A549 (cell line): ENCODE results near the gene TRIO. TPM values are rescaled to one million over a fixed set of nuclear protein-coding genes. Genes with fewer than 3 reads are reported as not detected.

ENCODE experiments used
- ATAC-seq, 2 experiments: fragments of 200-7000 bp in 1 of 2; fragments of >200 bp in 1 of 2; cut with Nextera tagmentation in 1 of 2; cut with Tn5 transposase in 1 of 2; 3 replicates each; pipeline versions ENCODE4 v1.8.0 to v1.9.1; 2018 to 2020; ENCODE audit warnings: mild to moderate bottlenecking in 1 of 2, moderate library complexity in 1 of 2
- CTCF ChIA-PET: fragments of 300-600 bp; sonication (Branson Sonifier 250); formaldehyde crosslinking; extraction: SDS; loops from one replicate; lab custom pipeline; 2021; ENCODE audit warnings: antibody characterized with exemption, inconsistent platforms; lab: Yijun Ruan, JAX
- POLR2A ChIA-PET: fragments of 350-600 bp; formaldehyde crosslinking; extraction: SDS; loops from one replicate; lab custom pipeline; 2021; ENCODE audit warnings: antibody characterized with exemption, inconsistent platforms; lab: Yijun Ruan, JAX
- DNase-seq, 2 experiments: peaks; one replicate each; pipeline versions ENCODE4 v3.0.0 to v3.0.0-alpha.2; 2011 to 2016; ENCODE audit warnings: low read depth in 1 of 2, low spot score in 1 of 2
- FAIRE-seq: peaks from 2 replicates; lab custom pipeline; 2011; peaks lifted over from hg19 to GRCh38; lab: Jason Lieb, UNC
- H3K27ac ChIP-seq, 2 experiments: fragments of >200 bp; sonication (Bioruptor Twin); formaldehyde crosslinking; 3 replicates each; pipeline ENCODE4 v1.5.1; 2016 to 2017
- H3K4me1 ChIP-seq: fragments of >200 bp; sonication (Bioruptor Twin); formaldehyde crosslinking; 3 replicates; pipeline ENCODE4 v1.6.1; 2016
- H3K4me2 ChIP-seq: fragments of >200 bp; sonication (Bioruptor Twin); formaldehyde crosslinking; 3 replicates; pipeline ENCODE4 v1.6.1; 2016
- H3K4me3 ChIP-seq: fragments of >200 bp; sonication (Bioruptor Twin); formaldehyde crosslinking; 3 replicates; pipeline ENCODE4 v1.5.1; 2016
- H3K9me3 ChIP-seq: fragments of >200 bp; sonication (Bioruptor Twin); formaldehyde crosslinking; 3 replicates; pipeline ENCODE4 v1.6.1; 2016
- CEBPB ChIP-seq, 2 experiments: fragments of >200 bp in 1 of 2; sonication (Bioruptor Twin) in 1 of 2; formaldehyde crosslinking in 1 of 2; IDR thresholded peaks; 2 replicates each; pipeline ENCODE4 v1.6.1; 2012 to 2016
- CHD4 ChIP-seq: fragments of 200-600 bp; sonication (generic); IDR thresholded peaks from 2 replicates; pipeline ENCODE4 v1.6.1; 2016; ENCODE audit warnings: antibody characterized with exemption, mild to moderate bottlenecking, borderline replicate concordance
- E2F6 ChIP-seq: IDR thresholded peaks from 2 replicates; pipeline ENCODE4 v1.6.1; 2012; ENCODE audit warnings: low read depth, borderline replicate concordance
- EP300 ChIP-seq, 2 experiments: fragments of >200 bp; sonication (Bioruptor Twin); formaldehyde crosslinking; IDR thresholded peaks; 2 replicates in 1 of 2; 3 replicates in 1 of 2; pipeline ENCODE4 v1.6.1; 2016 to 2017
- FOSB ChIP-seq: fragments of 250-450 bp; sonication (Bioruptor Pico); IDR thresholded peaks from 2 replicates; pipeline ENCODE4 v1.5.0; 2020; ENCODE audit warnings: mild to moderate bottlenecking, moderate library complexity
- GATA3 ChIP-seq: IDR thresholded peaks from 2 replicates; pipeline ENCODE4 v1.6.1; 2012; ENCODE audit warnings: borderline replicate concordance
- HOXA7 ChIP-seq: fragments of 250-450 bp; sonication (Bioruptor Pico); IDR thresholded peaks from 2 replicates; pipeline ENCODE4 v1.5.0; 2020; ENCODE audit warnings: mild to moderate bottlenecking, moderate library complexity
- JUNB ChIP-seq: fragments of >200 bp; sonication (Bioruptor Twin); formaldehyde crosslinking; IDR thresholded peaks from 2 replicates; pipeline ENCODE4 v1.6.1; 2016
- MAFK ChIP-seq: fragments of 450-650 bp; IDR thresholded peaks from 2 replicates; pipeline ENCODE4 v1.6.1; 2014; ENCODE audit not compliant: partially characterized antibody
- MYC ChIP-seq: IDR thresholded peaks from 2 replicates; pipeline ENCODE4 v1.6.1; 2012; ENCODE audit warnings: mild to moderate bottlenecking, inconsistent platforms, low read length, improper control_type of control experiment, borderline replicate concordance
- PBX3 ChIP-seq: IDR thresholded peaks from 2 replicates; pipeline ENCODE4 v1.6.1; 2012
- PHF8 ChIP-seq: fragments of 200-600 bp; sonication (generic); IDR thresholded peaks from 2 replicates; pipeline ENCODE4 v1.6.1; 2016; ENCODE audit warnings: low read depth, mild to moderate bottlenecking, antibody characterized with exemption, moderate library complexity, borderline replicate concordance
- POLR2A ChIP-seq: IDR thresholded peaks from 2 replicates; pipeline ENCODE4 v1.6.1; 2012; ENCODE audit warnings: mild to moderate bottlenecking, low read length
- POLR2AphosphoS2 ChIP-seq: conservative IDR thresholded peaks from 2 replicates; pipeline ENCODE4 v1.6.1; 2012; ENCODE audit warnings: low read length, improper control_type of control experiment, inconsistent platforms
- RARB ChIP-seq: fragments of 250-450 bp; sonication (Bioruptor Pico); IDR thresholded peaks from 2 replicates; pipeline ENCODE4 v1.8.0; 2021; ENCODE audit warnings: mild to moderate bottlenecking, moderate library complexity
- RNF2 ChIP-seq: fragments of 200-600 bp; sonication (generic); IDR thresholded peaks from 2 replicates; pipeline ENCODE4 v1.6.1; 2016; ENCODE audit warnings: low read depth, mild to moderate bottlenecking, antibody characterized with exemption, moderate library complexity, borderline replicate concordance
- TP53 ChIP-seq: fragments of 250-450 bp; sonication (Bioruptor Pico); IDR thresholded peaks from 2 replicates; pipeline ENCODE4 v1.5.0; 2021; ENCODE audit warnings: mild to moderate bottlenecking, moderate library complexity
- ZSCAN20 ChIP-seq: fragments of 250-450 bp; sonication (Bioruptor Pico); IDR thresholded peaks from 2 replicates; pipeline ENCODE4 v1.8.0; 2022; ENCODE audit warnings: mild to moderate bottlenecking, moderate library complexity
- WGBS: methylation state at CpG from one replicate; pipeline ENCODE4 v1.1.6; 2017; ENCODE audit errors: missing lambda C conversion rate; 5-methylcytosine and 5-hydroxymethylcytosine counted together
- polyA plus RNA-seq, 4 experiments: library from polyadenylated mRNA; depleted of rRNA in 3 of 4; stranded (reverse); fragments of >200 nt; fragmentation: RNase III in 1 of 4; extraction: RNeasy Plus Mini Kit Qiagen cat#74134 plus additional on column Dnase treatment in 1 of 4; gene quantifications; 2 replicates in 3 of 4; 3 replicates in 1 of 4; pipeline ENCODE4 v1.2.3, GENCODE V29; 2011 to 2017

The TRIO gene
- polyA plus RNA-seq, 2 of the 4 experiments (the other 2 are of a cell fraction) = 47.5 to 79.0 TPM

GRCh38 chr5:14133394-14133793 is 9.7 kb upstream of the TRIO start (continued):
- TF ChIP-seq CHD4 (no peak), FOSB (no peak), EP300 (IDR thresholded peaks at IDR 0.05) (no peak), POLR2A (no peak)

DNA sequence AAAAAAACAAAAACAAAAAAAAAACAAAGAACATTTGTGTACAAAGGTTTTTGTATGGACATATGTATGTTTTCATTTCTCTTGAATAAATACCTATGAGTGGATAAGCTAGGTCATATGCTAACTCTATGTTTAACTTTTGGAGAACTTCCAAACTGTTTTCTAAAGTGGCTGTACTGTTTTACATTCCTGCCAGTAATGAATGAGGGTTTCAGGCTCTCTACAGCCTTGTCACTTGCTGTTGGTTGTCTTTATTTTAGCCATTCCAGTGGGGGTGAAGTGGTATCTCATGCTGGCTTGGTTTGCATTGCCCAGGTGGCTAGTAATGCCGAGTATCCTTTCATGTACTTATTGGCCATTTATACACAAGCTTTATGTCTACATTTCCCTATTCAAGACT is 9.1 kb upstream of the TRIO start:
- POLR2A ChIA-PET = no interaction called here
- no peak overlapping the region for H3K27ac ChIP-seq
- no peak for DNase-seq
- H3K4me1 ChIP-seq = no peaks in the 10 kb centered on the region
- TF ChIP-seq E2F6 (no peak), CEBPB (IDR thresholded peaks at IDR 0.05) (no peak), TP53 (no peak), HOXA7 (CRISPR knock-in tag) (no peak), MYC (no peak), JUNB (no peak)
- FAIRE-seq = no peak
- H3K4me3 ChIP-seq = no peak overlapping the region
- H3K4me2 ChIP-seq = no peak overlapping the region
- WGBS = 31% methylated on average over 1 of the region's 1 CpG
- ATAC-seq = no peak
- H3K9me3 ChIP-seq = peaks cover 13% of the 10 kb centered on the region; the same call in 2 of the 3 replicates
- CTCF ChIA-PET = interaction anchor here (1.0 to 3.3 kb wide), 4 partner anchors 9 to 136 kb away, joined by 3 to 8 read pairs (median 3); partner anchors contain the start of gene TRIO

GRCh38 chr5:14134771-14135170 is 8.4 kb upstream of the TRIO start:
- TF ChIP-seq FOSB (no peak), PHF8 (no peak), POLR2AphosphoS2 (no peak)
- ATAC-seq (no peak), DNase-seq (no peak), FAIRE-seq (no peak)
- no peak overlapping the region for H3K27ac ChIP-seq
- ChIA-PET POLR2A (no interaction called here), CTCF (interaction anchor here (1.0 to 3.3 kb wide), 4 partner anchors 8 to 135 kb away, joined by 3 to 8 read pairs (median 3); partner anchors contain the start of gene TRIO)
- H3K4me2 ChIP-seq = no peak overlapping the region
- no peaks in the 10 kb centered on the region for H3K4me1 ChIP-seq
- WGBS = 75% methylated on average over 2 of the region's 2 CpGs
- H3K9me3 ChIP-seq = peaks cover 13% of the 10 kb centered on the region; the same call in 2 of the 3 replicates
- no peak overlapping the region for H3K4me3 ChIP-seq

GRCh38 chr5:14135621-14136020 is 7.5 kb upstream of the TRIO start:
- Histone ChIP-seq H3K4me3 (no peak overlapping the region), H3K9me3 (peaks cover 13% of the 10 kb centered on the region; the same call in 2 of the 3 replicates), H3K27ac (no peak overlapping the region), H3K4me2 (no peak overlapping the region)
- ChIA-PET POLR2A (no interaction called here), CTCF (interaction anchor here (1.4 kb wide), 1 partner anchor 15 kb away, joined by 3 read pairs; no protein-coding TSS in a partner anchor)
- ATAC-seq = no peak
- FAIRE-seq = no peak
- DNase-seq = no peak
- TF ChIP-seq POLR2A (no peak), PBX3 (no peak), EP300 (IDR thresholded peaks at IDR 0.05) (no peak), MAFK (no peak), CEBPB (IDR thresholded peaks at IDR 0.05) (no peak), CHD4 (no peak), FOSB (no peak)
- TF ChIP-seq, all 56 proteins: peak for 0
- WGBS = 100% methylated on average over 1 of the region's 1 CpG
- no peaks in the 10 kb centered on the region for H3K4me1 ChIP-seq

DNA sequence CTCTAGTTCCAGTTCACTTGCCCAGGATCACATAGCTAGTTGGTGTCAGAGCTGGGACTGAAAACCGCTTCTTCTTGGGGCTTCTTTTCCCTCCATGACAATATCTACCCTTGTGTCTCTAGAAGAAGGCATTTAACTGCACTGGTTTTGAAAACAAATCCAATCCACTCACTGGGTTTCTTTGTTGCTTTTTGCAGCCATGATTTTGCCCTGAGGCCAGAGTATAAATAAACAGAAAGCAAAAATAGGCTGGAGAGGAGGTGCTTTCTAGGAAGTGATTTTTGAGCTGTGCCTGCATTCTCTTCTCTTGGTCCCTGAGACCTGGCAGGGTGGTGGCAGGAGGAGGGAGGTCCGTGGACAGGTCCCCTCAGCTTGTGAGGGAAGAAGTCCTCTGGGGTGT is 6.9 kb upstream of the TRIO start:
- CTCF ChIA-PET = interaction anchor here (0.6 kb wide), 1 partner anchor 100 kb away, joined by 3 read pairs; no protein-coding TSS in a partner anchor
- no peak for FAIRE-seq
- no peak for DNase-seq
- POLR2A ChIA-PET = no interaction called here
- Histone ChIP-seq H3K4me1 (no peaks in the 10 kb centered on the region), H3K4me3 (no peak overlapping the region), H3K9me3 (peaks cover 13% of the 10 kb centered on the region; the same call in 2 of the 3 replicates), H3K4me2 (no peak overlapping the region), H3K27ac (no peak overlapping the region)
- no peak for TF ChIP-seq ZSCAN20 (CRISPR knock-in tag)
- TF ChIP-seq RARB (CRISPR knock-in tag) = no peak
- no peak for TF ChIP-seq HOXA7 (CRISPR knock-in tag)
- no peak for TF ChIP-seq RNF2
- no peak for TF ChIP-seq GATA3
- 62% methylated on average over 2 of the region's 2 CpGs for WGBS
- no peak for ATAC-seq
